Measurements from ENCODE around the gene SUMO3. TPM values are rescaled to one million over a fixed set of nuclear protein-coding genes. Genes with fewer than 3 reads are reported as not detected.

SUMO3 gene
- total RNA-seq (2014; rRNA removed; shearing (Covaris generic); ENCODE audit: low replicate concordance) = 128 and 131 TPM in 2 replicates

- DNase-seq (ENCODE audit: low read depth) = peak; percentile 85
- in situ Hi-C loops (cut with HindIII; ENCODE audit: low pct_unique_long_range_greater_than_20kb, low sequenced_read_pairs) = loop anchor here (25.0 kb wide), 1 partner anchor 319 kb away; no protein-coding TSS in a partner anchor
Observed at GRCh38 chr21:44817914-44818639, at the start of gene SUMO3. Gene SUMO3, minus strand, starts transcription at chr21:44818062. Its CDS starts 94 bp downstream, at chr21:44817968.

- in situ Hi-C loops (cut with HindIII; ENCODE audit: low pct_unique_long_range_greater_than_20kb, low sequenced_read_pairs) = no loop called here
- DNase-seq (ENCODE audit: low read depth) = no peak
Observed at GRCh38 chr21:44867464-44867863, 49.6 kb upstream of the SUMO3 start.

GRCh38 chr21:44866780-44867179 lies 48.9 kb upstream of the SUMO3 start:
- DNase-seq (ENCODE audit: low read depth) = no peak
- in situ Hi-C loops (cut with HindIII; ENCODE audit: low pct_unique_long_range_greater_than_20kb, low sequenced_read_pairs) = no loop called here

- in situ Hi-C loops (cut with HindIII; ENCODE audit: low pct_unique_long_range_greater_than_20kb, low sequenced_read_pairs) = no loop called here
Observed at GRCh38 chr21:44865561-44866280, 47.9 kb upstream of the SUMO3 start.

GRCh38 chr21:44862869-44863685 lies 45.2 kb upstream of the SUMO3 start:
- no peak for DNase-seq (ENCODE audit: low read depth)
- in situ Hi-C loops (cut with HindIII; ENCODE audit: low pct_unique_long_range_greater_than_20kb, low sequenced_read_pairs) = no loop called here

More at GRCh38 chr21:44865561-44866280, 47.9 kb upstream of the SUMO3 start:
- no peak for DNase-seq (ENCODE audit: low read depth)

GRCh38 chr21:44858791-44859190 lies 40.9 kb upstream of the SUMO3 start:
- in situ Hi-C loops (cut with HindIII; ENCODE audit: low pct_unique_long_range_greater_than_20kb, low sequenced_read_pairs) = no loop called here
- no peak for DNase-seq (ENCODE audit: low read depth)

- in situ Hi-C loops (cut with HindIII; ENCODE audit: low pct_unique_long_range_greater_than_20kb, low sequenced_read_pairs) = no loop called here
Observed at GRCh38 chr21:44858291-44858690, 40.4 kb upstream of the SUMO3 start.

GRCh38 chr21:44857127-44857892 lies 39.4 kb upstream of the SUMO3 start:
- in situ Hi-C loops (cut with HindIII; ENCODE audit: low pct_unique_long_range_greater_than_20kb, low sequenced_read_pairs) = no loop called here
- DNase-seq (ENCODE audit: low read depth) = no peak

More at GRCh38 chr21:44858291-44858690, 40.4 kb upstream of the SUMO3 start:
- no peak for DNase-seq (ENCODE audit: low read depth)

- in situ Hi-C loops (cut with HindIII; ENCODE audit: low pct_unique_long_range_greater_than_20kb, low sequenced_read_pairs) = no loop called here
- DNase-seq (ENCODE audit: low read depth) = no peak
Observed at GRCh38 chr21:44856131-44856530, 38.3 kb upstream of the SUMO3 start.

- in situ Hi-C loops (cut with HindIII; ENCODE audit: low pct_unique_long_range_greater_than_20kb, low sequenced_read_pairs) = no loop called here
- no peak for DNase-seq (ENCODE audit: low read depth)
Observed at GRCh38 chr21:44855572-44855971, 37.7 kb upstream of the SUMO3 start.

GRCh38 chr21:44854664-44855446 lies 37.0 kb upstream of the SUMO3 start:
- in situ Hi-C loops (cut with HindIII; ENCODE audit: low pct_unique_long_range_greater_than_20kb, low sequenced_read_pairs) = no loop called here
- no peak for DNase-seq (ENCODE audit: low read depth)

- in situ Hi-C loops (cut with HindIII; ENCODE audit: low pct_unique_long_range_greater_than_20kb, low sequenced_read_pairs) = no loop called here
- DNase-seq (ENCODE audit: low read depth) = no peak
Observed at GRCh38 chr21:44854391-44854663, 36.5 kb upstream of the SUMO3 start.

GRCh38 chr21:44853601-44854390 lies 35.9 kb upstream of the SUMO3 start:
- in situ Hi-C loops (cut with HindIII; ENCODE audit: low pct_unique_long_range_greater_than_20kb, low sequenced_read_pairs) = no loop called here
- DNase-seq (ENCODE audit: low read depth) = no peak

GRCh38 chr21:44850905-44851657 lies 33.2 kb upstream of the SUMO3 start:
- in situ Hi-C loops (cut with HindIII; ENCODE audit: low pct_unique_long_range_greater_than_20kb, low sequenced_read_pairs) = no loop called here
- DNase-seq (ENCODE audit: low read depth) = no peak

- DNase-seq (ENCODE audit: low read depth) = no peak
- in situ Hi-C loops (cut with HindIII; ENCODE audit: low pct_unique_long_range_greater_than_20kb, low sequenced_read_pairs) = no loop called here
Observed at GRCh38 chr21:44850208-44850800, 32.4 kb upstream of the SUMO3 start.

- DNase-seq (ENCODE audit: low read depth) = no peak
- in situ Hi-C loops (cut with HindIII; ENCODE audit: low pct_unique_long_range_greater_than_20kb, low sequenced_read_pairs) = no loop called here
Observed at GRCh38 chr21:44849616-44850130, 31.8 kb upstream of the SUMO3 start.

Data from Caki2 (cell line).